ENCODE data around the gene STRA6.

DNA sequence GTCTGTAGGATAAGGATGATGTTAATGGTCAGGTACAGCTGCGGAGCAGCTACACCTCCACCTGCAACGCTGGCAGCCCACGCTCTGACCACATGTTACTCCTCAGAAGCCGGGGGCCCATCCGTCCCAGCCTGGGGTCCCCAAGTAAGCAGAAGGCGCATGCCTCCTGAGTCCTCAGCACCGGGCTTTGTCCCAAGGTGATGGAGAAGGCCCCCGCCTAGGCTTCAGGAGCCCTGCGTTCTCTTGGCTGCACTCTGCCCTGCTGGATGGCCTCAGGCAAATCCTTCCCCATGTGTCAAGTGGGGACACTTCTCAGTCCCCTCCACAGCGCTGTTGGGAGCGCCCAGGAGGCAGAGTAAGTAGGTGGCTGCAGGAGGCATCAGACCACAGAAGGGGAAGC, 14.4 kb downstream of the STRA6 start:
- TF ChIP-seq CTCF (conservative IDR thresholded peaks at IDR 0.05; ENCODE audit: low read depth, low read length) (no peak), EZH2 (IDR thresholded peaks at IDR 0.05; ENCODE audit: low read length, unreplicated experiment) (no peak)
